SU-DHL-6 (cell line): ENCODE measurements around the gene C19orf73.

Experiments used
- H2AFZ ChIP-seq: fragments of 200-600 bp; sonication (generic); 2 replicates; pipeline ENCODE4 v1.6.1; 2014; ENCODE audit warnings: low read depth, mild to moderate bottlenecking, moderate library complexity, mixed read lengths, antibody characterized with exemption, low read length; ENCODE audit not compliant: severe bottlenecking
- H3F3A ChIP-seq: fragments of 200-600 bp; shearing (Covaris generic); 2 replicates; pipeline ENCODE4 v1.6.0; 2016; ENCODE audit warnings: antibody characterized with exemption, mild to moderate bottlenecking; ENCODE audit not compliant: insufficient read depth
- H3K27ac ChIP-seq: fragments of 200-600 bp; sonication (generic); 2 replicates; pipeline ENCODE4 v1.5.1; 2016; ENCODE audit warnings: low read depth, mild to moderate bottlenecking, low read length, moderate library complexity, mixed read lengths
- H3K27me3 ChIP-seq: fragments of 200-600 bp; sonication (generic), shearing (Covaris generic); 2 replicates; pipeline ENCODE4 v1.6.0; 2014; ENCODE audit warnings: mild to moderate bottlenecking, low read length
- H3K36me3 ChIP-seq: fragments of 200-600 bp; sonication (generic); 2 replicates; pipeline ENCODE4 v1.6.1; 2014; ENCODE audit warnings: mild to moderate bottlenecking, low read length, mixed read lengths
- H3K4me2 ChIP-seq: fragments of 300-600, 200-600 bp; shearing (Covaris generic), sonication (generic); 2 replicates; pipeline ENCODE4 v1.6.0; 2014; ENCODE audit warnings: low read length, low read depth, mild to moderate bottlenecking; ENCODE audit not compliant: poor library complexity, severe bottlenecking
- H3K4me3 ChIP-seq: fragments of 200-600 bp; sonication (generic); 2 replicates; pipeline ENCODE4 v1.5.1; 2014; ENCODE audit warnings: antibody characterized with exemption, low read length, mild to moderate bottlenecking, mixed read lengths; ENCODE audit not compliant: insufficient read depth, poor library complexity, severe bottlenecking
- H3K79me2 ChIP-seq: fragments of 200-600 bp; sonication (generic); 2 replicates; pipeline ENCODE4 v1.6.1; 2014; ENCODE audit warnings: mild to moderate bottlenecking, low read length, moderate library complexity; ENCODE audit not compliant: insufficient read depth
- H3K9ac ChIP-seq: fragments of 200-600 bp; sonication (generic); 2 replicates; pipeline ENCODE4 v1.7.0; 2014; ENCODE audit warnings: mild to moderate bottlenecking, low read length
- H3K9me2 ChIP-seq: fragments of 200-600 bp; sonication (generic); replicated peaks from 2 replicates; pipeline ENCODE4 v1.6.1; 2014; ENCODE audit warnings: low read length; ENCODE audit not compliant: insufficient read depth
- H3K9me3 ChIP-seq: fragments of 200-600 bp; sonication (generic); 2 replicates; pipeline ENCODE4 v1.6.1; 2014; ENCODE audit warnings: low read length, mixed read lengths; ENCODE audit not compliant: insufficient read depth
- H4K20me1 ChIP-seq: fragments of 200-600 bp; sonication (generic); 2 replicates; pipeline ENCODE4 v1.6.1; 2014; ENCODE audit warnings: low read depth, mild to moderate bottlenecking, antibody characterized with exemption, low read length, moderate library complexity, mixed read lengths
- EZH2phosphoT487 ChIP-seq: fragments of 200-600 bp; sonication (generic), shearing (Covaris generic); conservative IDR thresholded peaks from 2 replicates; pipeline ENCODE4 v1.6.1; 2018; ENCODE audit warnings: mild to moderate bottlenecking, antibody characterized with exemption, low read length, moderate library complexity, mixed read lengths
- TF ChIP-seq, protein P1 (sequence below): fragments of 200-600 bp; sonication (generic); IDR thresholded peaks from one replicate; pipeline ENCODE4 v1.5.1; 2017; ENCODE audit warnings: antibody characterized with exemption, mild to moderate bottlenecking, low read length, moderate library complexity; ENCODE audit not compliant: insufficient read depth, poor library complexity, severe bottlenecking

Gene C19orf73

DNA sequence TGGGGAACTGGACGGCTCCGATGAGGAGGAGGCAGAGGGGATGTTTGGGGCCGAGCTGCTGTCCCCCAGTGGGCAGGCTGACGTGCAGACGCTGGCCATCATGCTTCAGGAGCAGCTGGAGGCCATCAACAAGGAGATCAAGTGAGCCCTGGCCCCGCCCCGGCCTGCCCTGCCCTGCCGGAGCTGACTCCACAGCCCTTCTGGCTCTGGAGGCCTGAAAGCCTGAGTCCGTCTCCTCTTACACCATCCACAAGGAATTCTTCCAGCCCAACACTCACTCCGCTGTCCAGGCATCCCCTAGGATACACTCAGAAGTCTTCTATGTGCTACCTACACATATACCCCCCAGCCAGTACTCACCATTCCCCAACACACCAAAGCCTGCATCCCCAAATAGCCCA, 17.8 kb upstream of the C19orf73 start:
- no peaks in the 10 kb centered on the region for H4K20me1 ChIP-seq
- no peaks in the 10 kb centered on the region for H3F3A ChIP-seq
- no peaks in the 10 kb centered on the region for H3K9me3 ChIP-seq
- no peaks in the 10 kb centered on the region for H3K36me3 ChIP-seq
- H2AFZ ChIP-seq = no peak overlapping the region
- no peak overlapping the region for H3K4me3 ChIP-seq
- no peak overlapping the region for H3K4me2 ChIP-seq
- no peak overlapping the region for H3K9ac ChIP-seq
- TF ChIP-seq, protein P1, sequence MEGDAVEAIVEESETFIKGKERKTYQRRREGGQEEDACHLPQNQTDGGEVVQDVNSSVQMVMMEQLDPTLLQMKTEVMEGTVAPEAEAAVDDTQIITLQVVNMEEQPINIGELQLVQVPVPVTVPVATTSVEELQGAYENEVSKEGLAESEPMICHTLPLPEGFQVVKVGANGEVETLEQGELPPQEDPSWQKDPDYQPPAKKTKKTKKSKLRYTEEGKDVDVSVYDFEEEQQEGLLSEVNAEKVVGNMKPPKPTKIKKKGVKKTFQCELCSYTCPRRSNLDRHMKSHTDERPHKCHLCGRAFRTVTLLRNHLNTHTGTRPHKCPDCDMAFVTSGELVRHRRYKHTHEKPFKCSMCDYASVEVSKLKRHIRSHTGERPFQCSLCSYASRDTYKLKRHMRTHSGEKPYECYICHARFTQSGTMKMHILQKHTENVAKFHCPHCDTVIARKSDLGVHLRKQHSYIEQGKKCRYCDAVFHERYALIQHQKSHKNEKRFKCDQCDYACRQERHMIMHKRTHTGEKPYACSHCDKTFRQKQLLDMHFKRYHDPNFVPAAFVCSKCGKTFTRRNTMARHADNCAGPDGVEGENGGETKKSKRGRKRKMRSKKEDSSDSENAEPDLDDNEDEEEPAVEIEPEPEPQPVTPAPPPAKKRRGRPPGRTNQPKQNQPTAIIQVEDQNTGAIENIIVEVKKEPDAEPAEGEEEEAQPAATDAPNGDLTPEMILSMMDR = no peak
- no peak for TF ChIP-seq EZH2phosphoT487
- no peak overlapping the region for H3K27ac ChIP-seq
- no peaks in the 10 kb centered on the region for H3K9me2 ChIP-seq
- no peaks in the 10 kb centered on the region for H3K79me2 ChIP-seq
- H3K27me3 ChIP-seq = no peaks in the 10 kb centered on the region

DNA sequence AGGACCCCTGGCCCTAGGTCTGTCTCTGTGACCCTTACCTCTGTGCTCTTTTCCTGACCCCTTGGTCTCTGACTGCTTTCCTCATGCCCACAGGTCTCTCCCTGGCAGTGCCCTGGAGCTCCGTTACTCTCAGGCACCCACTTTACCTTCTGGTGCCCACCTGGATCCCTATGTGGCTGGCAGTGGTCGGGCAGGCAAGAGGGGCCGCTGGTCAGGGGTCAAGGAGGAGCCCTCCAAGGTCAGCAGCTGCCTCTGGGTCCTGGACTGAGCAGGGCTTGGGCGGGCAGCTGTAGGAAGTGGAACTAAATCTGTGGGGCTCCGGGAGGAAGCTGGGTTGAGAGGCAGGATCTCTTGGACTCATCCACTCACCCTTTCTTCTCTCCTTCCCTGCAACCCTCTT, 16.7 kb upstream of the C19orf73 start:
- no peak for TF ChIP-seq EZH2phosphoT487
- TF ChIP-seq, protein P1 = no peak
- Histone ChIP-seq H2AFZ (no peak overlapping the region), H3K36me3 (no peaks in the 10 kb centered on the region), H3K9me2 (no peaks in the 10 kb centered on the region), H3K27me3 (no peaks in the 10 kb centered on the region), H3K4me3 (no peak overlapping the region), H4K20me1 (no peaks in the 10 kb centered on the region), H3K9ac (no peak overlapping the region), H3K79me2 (no peaks in the 10 kb centered on the region), H3K4me2 (no peak overlapping the region), H3K9me3 (no peaks in the 10 kb centered on the region), H3K27ac (no peak overlapping the region), H3F3A (no peaks in the 10 kb centered on the region)

DNA sequence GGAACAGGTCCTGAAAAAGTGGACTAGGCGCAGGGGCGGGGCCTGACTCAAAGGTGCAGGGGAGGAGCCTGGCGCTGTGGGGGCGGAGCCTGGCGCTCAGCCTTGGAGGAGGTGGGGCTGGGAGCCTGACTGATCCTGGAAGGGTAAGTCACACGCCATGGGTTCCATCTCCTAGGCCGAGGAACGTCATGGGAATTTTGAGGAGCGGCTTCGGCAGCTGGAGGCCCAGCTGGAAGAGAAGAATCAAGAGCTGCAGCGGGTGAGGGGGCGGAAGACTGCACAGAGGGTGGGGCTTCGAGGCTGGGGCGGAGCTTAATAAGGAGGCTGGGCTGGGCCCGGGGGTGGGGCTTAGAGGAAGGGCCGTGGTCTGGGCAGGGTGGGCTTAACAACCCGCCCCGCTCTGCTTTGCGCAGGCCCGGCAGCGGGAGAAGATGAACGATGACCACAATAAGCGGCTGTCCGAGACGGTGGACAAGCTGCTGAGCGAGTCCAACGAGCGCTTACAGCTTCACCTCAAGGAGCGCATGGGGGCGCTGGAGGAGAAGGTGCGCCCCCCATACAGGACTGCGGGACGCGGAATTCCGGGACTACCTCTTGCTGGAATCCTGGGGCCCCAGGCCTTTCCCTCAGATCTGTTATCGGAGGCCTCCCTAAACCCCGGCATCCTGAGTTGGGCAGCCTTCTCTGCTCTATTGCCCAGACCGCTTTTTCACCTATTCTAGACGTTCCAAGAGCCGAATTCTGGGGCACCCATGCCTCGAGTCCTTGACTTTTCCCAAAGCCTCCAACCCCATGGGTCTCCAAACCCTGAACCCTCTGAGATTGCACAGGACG, 14.9 kb upstream of the C19orf73 start:
- TF ChIP-seq, protein P1 = no peak
- TF ChIP-seq EZH2phosphoT487 = no peak
- Histone ChIP-seq H3K79me2 (no peaks in the 10 kb centered on the region), H3K9me2 (no peaks in the 10 kb centered on the region), H3K9ac (no peak overlapping the region), H3K27ac (no peak overlapping the region), H3K4me2 (no peak overlapping the region), H3K36me3 (no peaks in the 10 kb centered on the region), H3K27me3 (no peaks in the 10 kb centered on the region), H4K20me1 (no peaks in the 10 kb centered on the region), H2AFZ (no peak overlapping the region), H3K4me3 (no peak overlapping the region), H3F3A (no peaks in the 10 kb centered on the region), H3K9me3 (no peaks in the 10 kb centered on the region)
